Activated T-cell treated with anti-CD3 and anti-CD28 coated beads, Interleukin-2, amount 50 U/mL, for 4 hours (primary cell): ENCODE data around the gene SPATA20. TPM values are rescaled to one million over a fixed set of nuclear protein-coding genes. Genes with fewer than 3 reads are reported as not detected.

Experiments used
- ATAC-seq, 2 donors: fragments of 200-7000 bp; cut with Tn5 transposase; one replicate each; pipeline ENCODE4 v1.10.0; 2021
- DNase-seq: peaks from one replicate; pipeline ENCODE4 v3.0.0-alpha.2; 2020
- H3K27me3 Mint-ChIP-seq: one replicate; pipeline ENCODE4 v1.8.0; 2021; ENCODE audit warnings: low read depth, mixed read lengths
- H3K36me3 Mint-ChIP-seq: one replicate; pipeline ENCODE4 v1.8.0; 2022; ENCODE audit warnings: mixed read lengths; ENCODE audit not compliant: insufficient read depth
- H3K4me1 Mint-ChIP-seq: one replicate; pipeline ENCODE4 v1.8.0; 2021; ENCODE audit warnings: low read depth, mixed read lengths
- H3K4me3 Mint-ChIP-seq: one replicate; pipeline ENCODE4 v1.8.0; 2021; ENCODE audit warnings: mild to moderate bottlenecking, moderate library complexity, mixed read lengths
- H3K9me3 Mint-ChIP-seq: one replicate; pipeline ENCODE4 v1.8.0; 2021; ENCODE audit warnings: mixed read lengths
- total RNA-seq, 3 donors: library from RNA; stranded (reverse); gene quantifications; one replicate each; pipeline ENCODE4 v1.2.1, GENCODE V29; 2021

The SPATA20 gene
- total RNA-seq, 3 donors from 2014 or later = 6.5 to 16.9 (median 13.5) TPM

DNA sequence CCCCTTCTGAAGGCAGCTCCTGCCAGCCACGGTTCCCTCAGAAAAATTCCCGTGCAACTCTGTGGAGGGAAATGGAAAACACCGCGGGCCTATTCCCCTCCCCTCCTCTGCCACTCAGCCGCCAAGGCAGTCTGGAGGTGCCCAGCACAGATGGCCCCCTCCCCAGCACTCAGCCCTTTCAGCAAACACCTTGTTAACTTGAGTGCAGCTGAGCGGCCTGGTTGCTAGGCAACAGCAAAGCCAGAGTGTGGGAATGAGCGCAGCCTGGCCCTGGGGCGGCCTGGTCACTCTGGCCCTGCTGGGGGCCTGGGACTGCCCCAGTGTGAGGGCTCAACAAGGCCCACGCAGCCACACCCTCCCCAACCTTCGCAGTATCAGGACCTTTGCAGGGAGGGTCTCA is 46.3 kb downstream of the SPATA20 start:
- Mint-ChIP-seq H3K36me3 (no peaks in the 10 kb centered on the region), H3K27me3 (peaks cover 2% of the 10 kb centered on the region), H3K9me3 (no peaks in the 10 kb centered on the region), H3K4me1 (no peaks in the 10 kb centered on the region), H3K4me3 (no peak overlapping the region)
- ATAC-seq (no peak), DNase-seq (no peak)

DNA sequence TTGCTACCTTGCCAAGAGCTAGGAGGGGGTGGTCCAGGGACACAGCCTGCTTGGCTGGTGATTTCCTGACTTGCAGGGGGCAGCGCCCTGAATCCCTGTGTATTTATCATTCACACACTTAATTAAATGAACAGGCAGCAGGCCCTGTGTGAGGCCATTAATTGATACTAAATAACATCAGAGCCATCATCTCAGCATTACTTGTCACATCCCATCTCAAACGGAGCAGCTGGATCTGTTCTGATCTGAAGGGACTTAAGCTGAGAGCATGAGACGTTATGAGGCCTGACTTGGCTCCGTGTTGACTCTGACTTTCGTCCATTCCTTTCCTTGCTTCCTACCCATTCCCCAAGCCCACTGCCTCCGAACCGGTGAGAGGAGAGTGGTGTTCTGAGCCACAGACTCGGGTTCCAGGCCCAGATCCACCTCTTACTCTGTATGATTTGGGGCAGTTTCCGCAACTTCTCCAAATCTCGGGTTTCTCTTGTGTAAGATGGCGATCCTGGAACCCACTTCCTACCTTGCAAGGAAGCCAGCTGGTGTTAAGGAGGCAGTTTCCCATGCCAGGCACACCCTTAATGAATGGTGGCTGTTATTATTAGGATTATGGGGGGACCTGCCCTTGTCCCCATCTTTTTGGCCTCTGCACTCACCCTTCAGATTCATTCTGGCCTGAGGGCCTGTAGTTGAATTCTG is 47.3 kb downstream of the SPATA20 start:
- Mint-ChIP-seq H3K4me1 (no peaks in the 10 kb centered on the region), H3K4me3 (no peak overlapping the region)
- DNase-seq = no peak

GRCh38 chr17:50594892-50595291 is 47.9 kb downstream of the SPATA20 start:
- no peak for ATAC-seq
- H3K36me3 Mint-ChIP-seq = no peaks in the 10 kb centered on the region
- no peak for DNase-seq
- peaks cover 2% of the 10 kb centered on the region for H3K27me3 Mint-ChIP-seq
- H3K9me3 Mint-ChIP-seq = no peaks in the 10 kb centered on the region
- no peaks in the 10 kb centered on the region for H3K4me1 Mint-ChIP-seq
- H3K4me3 Mint-ChIP-seq = no peak overlapping the region

More for the DNA sequence above, 47.3 kb downstream of the SPATA20 start:
- peaks cover 2% of the 10 kb centered on the region for H3K27me3 Mint-ChIP-seq
- H3K36me3 Mint-ChIP-seq = no peaks in the 10 kb centered on the region
- no peak for ATAC-seq
- no peaks in the 10 kb centered on the region for H3K9me3 Mint-ChIP-seq

- DNase-seq (no peak), ATAC-seq (no peak)
- no peaks in the 10 kb centered on the region for H3K9me3 Mint-ChIP-seq
Measured at GRCh38 chr17:50596191-50597037, 49.4 kb downstream of the SPATA20 start.

GRCh38 chr17:50598487-50598886 is 51.5 kb downstream of the SPATA20 start:
- H3K36me3 Mint-ChIP-seq = no peaks in the 10 kb centered on the region
- ATAC-seq (no peak), DNase-seq (no peak)
- H3K27me3 Mint-ChIP-seq = peaks cover 12% of the 10 kb centered on the region
- H3K4me1 Mint-ChIP-seq = no peaks in the 10 kb centered on the region
- no peaks in the 10 kb centered on the region for H3K9me3 Mint-ChIP-seq
- H3K4me3 Mint-ChIP-seq = no peak overlapping the region

More at GRCh38 chr17:50596191-50597037, 49.4 kb downstream of the SPATA20 start:
- Mint-ChIP-seq H3K36me3 (no peaks in the 10 kb centered on the region), H3K27me3 (peaks cover 2% of the 10 kb centered on the region), H3K4me3 (no peak overlapping the region), H3K4me1 (no peaks in the 10 kb centered on the region)

- no peak overlapping the region for H3K4me3 Mint-ChIP-seq
- no peak for ATAC-seq
- H3K27me3 Mint-ChIP-seq = peaks cover 19% of the 10 kb centered on the region
- no peaks in the 10 kb centered on the region for H3K4me1 Mint-ChIP-seq
- no peaks in the 10 kb centered on the region for H3K36me3 Mint-ChIP-seq
- DNase-seq = no peak
- H3K9me3 Mint-ChIP-seq = no peaks in the 10 kb centered on the region
Measured at GRCh38 chr17:50599606-50600005, 52.6 kb downstream of the SPATA20 start.

DNA sequence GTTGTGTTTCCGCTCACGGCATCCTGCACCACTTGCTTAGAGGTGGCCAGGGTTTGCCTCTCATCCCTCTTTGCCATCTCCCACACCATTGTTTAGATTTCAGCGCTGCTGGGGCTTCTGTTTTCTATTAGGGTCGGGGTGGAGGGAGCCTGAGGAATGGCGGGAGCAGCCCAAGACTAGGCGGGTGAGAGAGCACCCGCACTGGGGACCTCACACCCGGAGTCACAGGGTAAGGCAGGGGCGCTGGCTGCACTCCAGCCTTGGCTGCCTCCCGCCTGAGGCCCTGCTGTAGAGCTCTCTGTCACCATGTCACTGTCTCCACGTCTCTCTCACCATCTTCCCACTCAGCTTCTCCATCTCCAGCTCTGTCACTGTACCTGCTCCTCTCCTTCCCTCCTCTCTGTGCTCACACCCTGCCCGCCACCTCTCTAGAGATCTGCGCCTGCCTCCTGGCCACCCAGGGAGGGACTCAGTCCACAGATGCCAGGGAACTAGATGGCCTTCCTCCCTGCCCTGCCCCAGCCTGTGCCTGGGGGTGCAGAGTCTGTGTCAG is 54.9 kb downstream of the SPATA20 start:
- peaks cover 32% of the 10 kb centered on the region for H3K27me3 Mint-ChIP-seq
- no peak for ATAC-seq
- no peak overlapping the region for H3K4me3 Mint-ChIP-seq
- H3K36me3 Mint-ChIP-seq = no peaks in the 10 kb centered on the region
- H3K4me1 Mint-ChIP-seq = no peaks in the 10 kb centered on the region
- no peak for DNase-seq
- H3K9me3 Mint-ChIP-seq = no peaks in the 10 kb centered on the region

GRCh38 chr17:50602836-50603235 is 55.9 kb downstream of the SPATA20 start:
- Mint-ChIP-seq H3K4me1 (no peaks in the 10 kb centered on the region), H3K27me3 (peaks cover 37% of the 10 kb centered on the region), H3K4me3 (no peak overlapping the region), H3K9me3 (no peaks in the 10 kb centered on the region), H3K36me3 (no peaks in the 10 kb centered on the region)
- DNase-seq = no peak
- ATAC-seq = no peak

- peak in 1 of 2 donors; percentile 51 for ATAC-seq
- peaks cover 37% of the 10 kb centered on the region for H3K27me3 Mint-ChIP-seq
- H3K4me1 Mint-ChIP-seq = no peaks in the 10 kb centered on the region
- H3K4me3 Mint-ChIP-seq = no peak overlapping the region
- H3K36me3 Mint-ChIP-seq = no peaks in the 10 kb centered on the region
- no peak for DNase-seq
- H3K9me3 Mint-ChIP-seq = no peaks in the 10 kb centered on the region
Measured at GRCh38 chr17:50603340-50603739, 56.4 kb downstream of the SPATA20 start.

- Mint-ChIP-seq H3K4me3 (no peak overlapping the region), H3K27me3 (peaks cover 41% of the 10 kb centered on the region), H3K4me1 (no peaks in the 10 kb centered on the region), H3K36me3 (no peaks in the 10 kb centered on the region), H3K9me3 (no peaks in the 10 kb centered on the region)
- ATAC-seq (no peak), DNase-seq (no peak)
Measured at GRCh38 chr17:50604513-50604912, 57.5 kb downstream of the SPATA20 start.

- Mint-ChIP-seq H3K4me1 (no peaks in the 10 kb centered on the region), H3K36me3 (no peaks in the 10 kb centered on the region), H3K27me3 (peaks cover 48% of the 10 kb centered on the region), H3K4me3 (no peak overlapping the region), H3K9me3 (no peaks in the 10 kb centered on the region)
- DNase-seq = no peak
- ATAC-seq = no peak
Measured at GRCh38 chr17:50605429-50605828, 58.5 kb downstream of the SPATA20 start.

Other genes with a start within 250 kb of the SPATA20 start
- 10 to 100 TPM; 23.8 to 25.0 (median 24.1) TPM for gene XYLT2, start 201.0 kb upstream of the SPATA20 start, total RNA-seq
- gene MRPL27, start 174.0 kb upstream of the SPATA20 start, total RNA-seq = 100 to 1,000 TPM in 2 of 3 donors, 10 to 100 TPM in 1; 85.2 to 109 (median 102) TPM
- 10 to 100 TPM; 12.2 to 13.3 (median 12.6) TPM for gene EME1, start 173.9 kb upstream of the SPATA20 start, total RNA-seq
- 100 to 1,000 TPM; 153 to 174 (median 159) TPM for gene LRRC59, start 149.7 kb upstream of the SPATA20 start, total RNA-seq
- gene ACSF2, start 121.0 kb upstream of the SPATA20 start, total RNA-seq = 1 to 10 TPM; 3.7 to 4.3 (median 4.3) TPM
- not detected for gene CHAD, start 78.3 kb upstream of the SPATA20 start, total RNA-seq
- gene RSAD1, start 68.3 kb upstream of the SPATA20 start, total RNA-seq = 10 to 100 TPM; 59.9 to 67.7 (median 67.4) TPM
- under 1 TPM; 0.26 to 0.49 (median 0.30) TPM for gene MYCBPAP, start 38.7 kb upstream of the SPATA20 start, total RNA-seq
- gene EPN3, start 14.4 kb upstream of the SPATA20 start, total RNA-seq = under 1 TPM in 1 of 3 donors, not detected in 2; 0.30 TPM
- under 1 TPM in 1 of 3 donors, not detected in 2; 0.03 TPM for gene CACNA1G, start 13.5 kb downstream of the SPATA20 start, total RNA-seq
- gene ABCC3, start 87.7 kb downstream of the SPATA20 start, total RNA-seq = under 1 TPM; 0.26 to 0.63 (median 0.49) TPM
- 10 to 100 TPM; 54.4 to 61.1 (median 59.1) TPM for gene ANKRD40, start 160.7 kb downstream of the SPATA20 start, total RNA-seq
- gene LUC7L3, start 172.4 kb downstream of the SPATA20 start, total RNA-seq = 100 to 1,000 TPM in 2 of 3 donors, 10 to 100 TPM in 1; 99.8 to 108 (median 100) TPM
- gene ANKRD40CL, start 220.3 kb downstream of the SPATA20 start, total RNA-seq = not detected